Brain pericyte (primary cell): ENCODE measurements around the gene FRY.

ENCODE experiments used
- DNase-seq: peaks from one replicate; pipeline ENCODE4 v3.0.0-alpha.2; 2012; ENCODE audit warnings: low read depth, low spot score

Gene FRY

DNA sequence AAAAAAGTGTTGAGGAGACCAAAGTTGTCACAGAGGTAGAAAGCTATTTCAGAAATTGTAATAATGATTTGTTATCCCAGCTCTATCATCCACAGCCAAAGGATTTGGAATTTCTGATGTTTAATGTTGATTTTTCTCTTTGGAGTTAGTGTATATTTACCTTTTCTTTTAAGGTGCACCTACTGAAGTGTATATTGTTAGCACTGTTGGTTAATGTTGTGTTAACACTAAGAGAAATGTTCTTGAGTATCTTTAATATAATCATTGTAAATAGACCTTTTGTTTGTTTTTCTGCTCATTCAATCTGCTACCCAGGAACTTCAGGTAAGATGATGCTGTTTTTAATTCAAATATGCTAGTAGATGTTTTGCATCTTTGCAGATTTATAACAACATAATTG lies 226.1 kb downstream of the FRY start:
- no peak for DNase-seq

- DNase-seq: no peak
These were observed 227.5 kb downstream of the FRY start for GRCh38 chr13:32259116-32259515.

DNA sequence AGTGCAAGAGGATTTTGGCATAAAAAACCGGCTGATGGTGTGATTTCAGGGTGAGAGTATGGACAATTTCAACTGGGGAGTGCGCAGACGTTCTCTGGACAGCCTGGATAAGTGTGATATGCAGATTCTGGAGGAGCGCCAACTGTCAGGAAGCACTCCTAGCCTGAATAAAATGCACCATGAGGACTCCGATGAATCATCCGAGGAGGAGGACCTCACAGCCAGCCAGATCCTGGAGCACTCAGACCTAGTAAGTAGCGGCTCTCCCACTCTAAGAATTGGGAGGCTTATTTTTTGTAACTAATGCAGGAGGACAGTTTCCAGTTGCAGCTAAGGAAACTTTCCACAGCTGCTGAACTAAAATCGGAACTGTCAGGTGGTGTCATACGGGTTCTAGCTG lies 230.0 kb downstream of the FRY start:
- peak; percentile 40 for DNase-seq

DNA sequence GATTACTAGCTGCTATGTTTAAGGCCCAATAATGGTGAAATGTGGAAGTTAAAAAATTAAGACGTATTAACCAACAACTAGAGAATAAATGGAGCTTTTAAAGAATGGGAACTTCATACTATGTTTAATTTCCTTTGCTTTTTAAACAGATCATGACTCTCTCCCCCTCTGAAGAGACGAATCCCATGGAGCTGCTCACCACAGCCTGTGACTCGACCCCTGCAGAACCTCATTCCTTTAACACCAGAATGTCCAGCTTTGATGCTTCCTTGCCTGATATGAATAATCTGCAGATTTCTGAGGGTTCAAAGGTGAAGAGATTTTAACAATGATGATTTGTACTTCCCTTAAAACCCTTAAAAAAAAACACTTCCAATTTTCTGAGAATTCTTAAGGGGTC lies 230.6 kb downstream of the FRY start:
- DNase-seq: no peak

DNA sequence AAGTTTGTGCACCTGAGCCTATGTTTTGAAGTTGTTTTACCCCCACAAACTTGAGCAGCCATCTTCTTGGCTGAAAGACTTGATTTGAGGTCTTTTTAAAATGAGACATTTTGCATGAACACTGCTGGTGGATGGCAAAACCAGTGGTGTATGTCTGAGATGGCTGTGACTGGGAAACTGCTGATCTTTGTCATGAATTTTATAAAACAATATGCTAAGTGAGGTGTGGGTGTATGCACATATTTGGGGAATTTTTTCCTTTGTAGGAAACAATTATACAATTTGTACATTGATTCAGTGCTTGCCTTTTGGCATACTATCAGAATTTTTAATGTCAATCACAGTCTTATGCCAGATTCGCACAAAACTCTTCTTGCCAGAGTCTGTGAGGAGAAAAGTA lies 231.0 kb downstream of the FRY start:
- DNase-seq: no peak

GRCh38 chr13:32264407-32264806 lies 232.8 kb downstream of the FRY start:
- DNase-seq: no peak

DNA sequence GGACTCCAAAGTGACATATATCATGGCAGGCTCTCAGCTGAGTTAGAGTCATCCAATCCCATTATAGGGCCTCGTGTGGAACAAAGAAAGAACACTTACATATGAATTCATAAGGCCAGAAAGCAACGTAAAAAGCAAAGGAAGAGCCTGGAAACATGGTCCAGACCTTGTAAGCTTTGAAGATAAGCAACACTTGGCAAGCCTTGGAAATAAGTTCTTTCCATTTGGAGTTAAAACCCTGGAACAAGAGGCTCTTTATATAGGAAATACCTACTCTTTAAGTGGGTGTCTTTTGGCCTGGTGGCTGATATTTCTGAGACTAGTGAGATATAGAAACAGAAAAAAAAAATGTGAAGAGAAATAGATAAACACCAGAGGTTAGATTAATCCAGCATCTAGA lies 234.2 kb downstream of the FRY start:
- no peak for DNase-seq

DNA sequence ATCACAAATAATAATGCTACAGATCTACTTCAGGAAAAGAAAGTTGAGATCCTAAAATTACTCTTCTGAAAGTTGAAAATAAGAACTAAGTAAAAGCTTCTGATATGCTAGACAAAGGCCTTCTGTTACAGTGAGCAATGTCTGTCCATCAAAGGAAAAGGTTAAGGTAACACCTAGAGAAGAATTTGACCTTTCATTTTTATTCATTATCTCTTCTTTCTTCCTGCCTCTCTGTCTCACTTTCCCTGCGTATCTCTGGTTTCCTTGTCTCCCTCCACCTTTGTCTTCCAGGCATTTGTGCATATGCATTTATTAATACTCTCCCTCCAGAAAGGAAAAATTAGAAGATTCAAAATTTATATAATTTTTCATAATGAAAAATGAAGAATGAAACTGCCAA lies 234.6 kb downstream of the FRY start:
- no peak for DNase-seq

GRCh38 chr13:32267836-32268439 lies 236.4 kb downstream of the FRY start:
- DNase-seq: no peak

GRCh38 chr13:32272021-32272683 lies 240.6 kb downstream of the FRY start:
- no peak for DNase-seq

GRCh38 chr13:32277839-32278238 lies 246.3 kb downstream of the FRY start:
- no peak for DNase-seq

DNA sequence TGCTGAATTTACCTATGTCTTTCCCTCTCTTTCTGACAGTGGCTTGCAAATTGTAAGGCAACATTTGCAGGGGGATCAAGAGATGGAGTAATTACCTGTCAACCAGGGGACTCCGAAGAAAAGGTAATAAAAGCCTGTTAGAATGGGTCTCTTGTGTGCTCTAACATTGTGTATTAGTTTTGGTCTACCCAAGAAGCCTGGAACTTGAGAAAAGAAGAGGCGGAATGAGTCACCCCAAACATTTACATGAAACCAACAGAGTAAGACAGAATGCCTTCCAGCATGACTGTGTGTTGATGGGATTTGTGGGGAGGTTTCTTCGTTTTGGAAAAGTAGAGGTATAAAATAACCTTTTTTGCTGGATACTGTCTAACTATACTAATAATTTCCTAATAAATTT lies 246.9 kb downstream of the FRY start:
- no peak for DNase-seq

- DNase-seq: no peak
These were observed 249.5 kb downstream of the FRY start for GRCh38 chr13:32281096-32281495.

DNA sequence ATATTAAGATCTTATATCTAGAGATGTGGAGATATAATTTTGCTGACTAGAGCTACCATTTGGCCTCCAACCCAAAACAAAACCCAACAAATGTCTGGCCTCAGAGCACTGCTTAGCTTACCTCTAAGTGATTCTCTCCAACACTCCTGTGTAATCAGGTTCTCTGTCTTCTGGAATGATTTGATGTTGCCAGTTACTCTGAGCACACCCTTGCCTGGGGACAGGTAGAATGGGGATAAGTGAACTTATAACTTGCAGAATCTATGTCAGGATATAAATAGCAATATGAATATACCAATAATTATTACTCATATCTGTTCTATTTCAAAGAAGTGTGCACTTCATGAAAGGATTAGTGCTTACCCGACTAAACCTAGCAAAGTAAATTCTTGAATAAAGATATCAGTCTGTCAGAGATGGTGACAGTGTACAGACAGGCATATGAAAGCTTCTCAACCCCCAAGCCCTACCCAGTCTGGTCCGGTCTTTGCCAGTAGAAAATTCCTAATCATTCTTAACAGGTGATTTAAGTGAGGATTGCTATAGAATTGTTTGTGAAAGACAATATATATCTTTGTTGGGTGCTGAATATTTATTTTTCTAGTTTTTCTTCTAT lies 250.6 kb downstream of the FRY start:
- no peak for DNase-seq

DNA sequence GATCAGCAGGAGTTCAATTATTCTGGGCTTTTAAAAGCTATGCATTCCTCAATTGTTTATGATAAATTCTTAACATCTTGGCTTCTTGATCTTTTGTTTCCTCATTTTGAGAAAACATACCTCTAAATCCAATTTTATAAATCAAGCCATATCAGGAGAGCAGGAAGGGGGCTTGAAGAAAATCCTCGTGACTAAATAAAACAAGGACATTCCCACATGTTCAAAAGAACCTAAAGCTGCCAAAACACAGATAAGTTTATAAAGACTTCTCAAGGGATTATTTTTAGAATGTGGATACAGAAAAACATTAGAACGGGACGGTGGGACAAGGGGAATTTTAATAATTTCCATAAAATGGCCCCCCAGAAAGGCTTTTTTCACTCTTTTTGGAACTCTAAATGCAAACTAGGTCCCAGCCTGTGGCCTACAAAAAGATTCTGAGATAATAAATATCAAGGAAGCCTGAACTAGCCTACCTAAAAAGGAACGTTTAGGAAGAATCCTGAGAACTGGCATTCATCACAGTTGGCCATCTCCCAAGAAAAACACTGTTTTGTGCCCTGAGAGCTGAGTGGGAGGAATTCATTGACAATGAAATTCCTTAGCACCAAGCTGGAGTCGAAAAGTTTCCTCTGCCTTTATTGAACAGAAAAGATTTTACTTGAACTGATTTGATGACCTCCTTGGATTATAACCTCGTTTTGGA lies 253.5 kb downstream of the FRY start:
- DNase-seq: peak; percentile 29

- no peak for DNase-seq
These were observed 254.0 kb downstream of the FRY start for GRCh38 chr13:32285633-32285965.

DNA sequence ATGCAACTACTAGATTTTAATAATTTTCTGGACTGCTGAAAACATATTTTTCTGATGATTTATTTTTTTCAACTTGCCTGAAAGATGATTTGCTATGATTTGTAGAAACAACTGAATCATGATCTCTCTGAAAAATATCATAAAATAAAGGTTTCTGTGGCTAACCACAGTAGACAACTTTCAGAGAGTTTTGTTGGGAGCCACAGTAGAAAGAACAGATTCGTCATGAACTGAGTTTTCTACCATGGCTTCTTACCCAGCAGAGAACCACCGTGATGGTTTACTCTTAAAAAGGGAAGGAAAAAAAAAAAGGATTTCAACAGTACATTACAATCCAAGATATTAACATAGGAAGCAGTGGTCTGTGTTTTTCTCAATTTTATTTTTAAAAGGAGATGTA lies 265.6 kb downstream of the FRY start:
- no peak for DNase-seq

GRCh38 chr13:32298695-32299094 lies 267.1 kb downstream of the FRY start:
- no peak for DNase-seq

DNA sequence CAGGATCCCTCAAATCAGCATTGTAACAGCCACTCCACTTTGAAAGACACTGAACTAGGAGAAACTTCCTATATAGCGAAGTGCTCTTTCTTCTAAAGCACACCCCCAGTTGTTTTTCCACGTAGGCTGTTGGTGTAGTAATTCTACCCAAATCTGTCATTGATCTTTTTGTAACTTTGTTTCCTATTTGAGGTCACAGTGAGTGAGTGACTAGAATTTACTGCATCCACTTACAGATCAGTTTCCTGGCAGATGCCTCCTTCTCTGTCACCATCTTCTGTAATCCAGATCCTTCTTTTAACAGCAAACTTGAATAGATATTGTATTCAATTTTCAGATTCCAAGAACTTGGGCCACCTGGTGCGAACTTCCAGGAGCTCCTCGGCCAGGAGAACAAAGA lies 268.3 kb downstream of the FRY start:
- DNase-seq: no peak

DNA sequence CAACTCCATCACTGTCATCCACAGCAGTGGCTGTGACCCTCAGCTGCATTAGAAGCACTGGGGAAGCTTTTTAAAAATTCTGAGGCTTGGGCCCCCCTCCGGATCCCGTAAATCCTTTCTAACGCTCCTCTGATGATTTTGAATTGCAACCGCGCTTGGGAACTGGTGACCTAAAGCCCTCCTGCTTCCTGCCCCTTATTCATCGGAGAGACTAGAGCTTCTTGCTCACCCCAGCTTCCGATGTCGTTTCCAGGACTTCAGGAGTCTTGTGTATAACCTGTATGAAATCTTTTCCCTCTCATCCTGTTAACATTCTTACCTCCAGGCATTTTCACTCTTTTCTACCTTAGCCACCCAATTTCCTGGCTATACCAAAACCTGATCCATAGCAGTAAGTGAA lies 268.8 kb downstream of the FRY start:
- no peak for DNase-seq

DNA sequence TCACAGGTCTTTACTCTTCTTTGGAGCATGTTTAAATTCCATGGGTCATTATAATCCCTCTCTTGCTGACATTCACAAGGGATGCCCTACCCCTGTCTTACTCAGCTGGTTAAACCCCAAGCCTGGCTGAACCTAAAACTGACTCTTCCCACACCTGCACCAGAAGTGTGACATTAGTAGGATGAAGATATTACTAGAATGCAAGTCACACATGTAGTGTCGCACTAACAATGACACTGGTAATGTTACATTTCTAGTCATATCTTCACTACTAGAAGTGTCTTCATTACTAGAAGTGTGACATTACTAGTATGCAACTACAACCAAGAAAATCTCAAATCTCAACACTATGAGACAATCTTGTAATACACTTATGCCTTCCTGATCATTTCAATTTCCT lies 269.3 kb downstream of the FRY start:
- DNase-seq: no peak

DNA sequence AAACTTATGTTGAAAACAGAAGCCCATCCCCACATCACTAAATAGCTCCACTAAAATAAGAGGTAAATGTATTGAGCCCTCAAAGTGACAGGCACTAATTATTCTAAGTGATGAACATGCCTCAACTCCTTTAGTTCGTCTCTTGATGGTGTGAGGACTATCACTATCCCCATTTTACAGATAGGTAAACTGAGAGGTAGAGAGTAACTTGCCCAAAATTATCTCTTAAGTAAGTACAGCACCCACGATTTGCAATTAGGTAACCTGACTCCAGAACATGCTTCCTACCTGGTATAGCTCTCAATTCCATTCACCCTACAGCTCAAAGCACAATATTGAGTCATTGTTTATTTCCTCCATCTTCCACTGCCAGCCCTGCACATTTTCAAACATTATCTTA lies 270.9 kb downstream of the FRY start:
- DNase-seq: no peak

GRCh38 chr13:32305646-32306045 lies 274.1 kb downstream of the FRY start:
- no peak for DNase-seq
